Fibroblast of the aortic adventitia (primary cell): Measurements from ENCODE around the gene AKT2. TPM values are rescaled to one million over a fixed set of nuclear protein-coding genes. Genes with fewer than 3 reads are reported as not detected.

Experiments
- DNase-seq: peaks from one replicate; pipeline ENCODE4 v3.0.0-alpha.2; 2010; ENCODE audit warnings: low read depth
- H3K4me3 ChIP-seq: 2 replicates; pipeline ENCODE4 v1.5.1; 2011; ENCODE audit warnings: low read depth, mild to moderate bottlenecking, control low read depth, low read length, moderate library complexity
- total RNA-seq: library from RNA; depleted of rRNA; stranded (reverse); fragments of >200 nt; gene quantifications from 2 replicates; pipeline ENCODE4 v1.2.3, GENCODE V29; 2012; ENCODE audit warnings: low replicate concordance
- TF ChIP-seq, protein P1 (sequence below): IDR thresholded peaks from 2 replicates; pipeline ENCODE4 v1.5.1; 2011; ENCODE audit warnings: mild to moderate bottlenecking, low read length, control low read depth, inconsistent platforms; ENCODE audit not compliant: insufficient read depth

Gene AKT2
- total RNA-seq, 1 donor: 124 TPM

DNA sequence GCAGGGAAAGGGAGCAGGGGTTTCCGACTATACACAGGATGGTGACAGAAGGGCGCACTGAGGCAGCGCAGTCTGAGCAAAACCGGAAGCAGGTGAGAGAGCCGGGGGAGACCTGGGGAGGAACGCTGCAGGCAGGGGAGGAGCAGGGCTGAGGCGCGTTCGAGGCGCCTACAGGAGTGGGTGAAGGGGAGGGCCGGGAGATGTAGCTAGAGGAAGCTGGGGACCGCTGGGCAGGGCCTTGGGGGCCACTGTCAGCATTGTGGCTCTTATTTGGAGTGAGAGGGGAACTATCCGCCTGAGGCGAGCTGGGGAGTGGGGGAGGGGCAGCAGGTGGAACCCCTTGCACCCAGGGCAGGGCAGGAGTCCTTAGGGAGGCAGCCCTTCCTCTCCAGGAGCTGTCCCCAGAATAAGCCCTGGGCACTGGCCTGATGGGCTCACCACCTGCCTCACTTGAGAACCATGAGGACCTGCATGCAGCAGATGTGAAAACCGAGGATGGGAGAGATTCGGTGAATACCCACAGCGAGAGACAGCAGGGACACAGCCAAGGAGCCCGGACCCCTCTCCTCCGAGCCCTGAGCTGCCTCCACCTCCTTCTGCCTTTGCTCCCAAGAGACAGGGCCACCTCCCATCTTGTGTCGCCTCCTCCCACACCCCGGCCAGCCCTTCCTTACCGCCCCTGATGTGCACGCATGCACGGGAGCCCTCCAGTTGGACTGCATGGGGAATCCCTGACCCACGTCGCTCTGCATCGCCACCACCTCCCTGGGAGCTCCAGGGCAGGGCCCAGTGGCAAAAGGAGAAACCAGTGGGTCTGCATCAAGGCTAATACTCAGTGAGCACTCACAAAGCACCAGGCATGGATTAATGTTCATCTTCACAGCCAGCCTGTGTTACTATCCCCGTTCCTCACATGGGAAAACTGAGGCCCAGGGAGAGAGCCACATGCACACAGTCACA, 10.3 kb downstream of the AKT2 start:
- no peak for DNase-seq
- no peak overlapping the region for H3K4me3 ChIP-seq
- TF ChIP-seq, protein P1, sequence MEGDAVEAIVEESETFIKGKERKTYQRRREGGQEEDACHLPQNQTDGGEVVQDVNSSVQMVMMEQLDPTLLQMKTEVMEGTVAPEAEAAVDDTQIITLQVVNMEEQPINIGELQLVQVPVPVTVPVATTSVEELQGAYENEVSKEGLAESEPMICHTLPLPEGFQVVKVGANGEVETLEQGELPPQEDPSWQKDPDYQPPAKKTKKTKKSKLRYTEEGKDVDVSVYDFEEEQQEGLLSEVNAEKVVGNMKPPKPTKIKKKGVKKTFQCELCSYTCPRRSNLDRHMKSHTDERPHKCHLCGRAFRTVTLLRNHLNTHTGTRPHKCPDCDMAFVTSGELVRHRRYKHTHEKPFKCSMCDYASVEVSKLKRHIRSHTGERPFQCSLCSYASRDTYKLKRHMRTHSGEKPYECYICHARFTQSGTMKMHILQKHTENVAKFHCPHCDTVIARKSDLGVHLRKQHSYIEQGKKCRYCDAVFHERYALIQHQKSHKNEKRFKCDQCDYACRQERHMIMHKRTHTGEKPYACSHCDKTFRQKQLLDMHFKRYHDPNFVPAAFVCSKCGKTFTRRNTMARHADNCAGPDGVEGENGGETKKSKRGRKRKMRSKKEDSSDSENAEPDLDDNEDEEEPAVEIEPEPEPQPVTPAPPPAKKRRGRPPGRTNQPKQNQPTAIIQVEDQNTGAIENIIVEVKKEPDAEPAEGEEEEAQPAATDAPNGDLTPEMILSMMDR: no peak

DNA sequence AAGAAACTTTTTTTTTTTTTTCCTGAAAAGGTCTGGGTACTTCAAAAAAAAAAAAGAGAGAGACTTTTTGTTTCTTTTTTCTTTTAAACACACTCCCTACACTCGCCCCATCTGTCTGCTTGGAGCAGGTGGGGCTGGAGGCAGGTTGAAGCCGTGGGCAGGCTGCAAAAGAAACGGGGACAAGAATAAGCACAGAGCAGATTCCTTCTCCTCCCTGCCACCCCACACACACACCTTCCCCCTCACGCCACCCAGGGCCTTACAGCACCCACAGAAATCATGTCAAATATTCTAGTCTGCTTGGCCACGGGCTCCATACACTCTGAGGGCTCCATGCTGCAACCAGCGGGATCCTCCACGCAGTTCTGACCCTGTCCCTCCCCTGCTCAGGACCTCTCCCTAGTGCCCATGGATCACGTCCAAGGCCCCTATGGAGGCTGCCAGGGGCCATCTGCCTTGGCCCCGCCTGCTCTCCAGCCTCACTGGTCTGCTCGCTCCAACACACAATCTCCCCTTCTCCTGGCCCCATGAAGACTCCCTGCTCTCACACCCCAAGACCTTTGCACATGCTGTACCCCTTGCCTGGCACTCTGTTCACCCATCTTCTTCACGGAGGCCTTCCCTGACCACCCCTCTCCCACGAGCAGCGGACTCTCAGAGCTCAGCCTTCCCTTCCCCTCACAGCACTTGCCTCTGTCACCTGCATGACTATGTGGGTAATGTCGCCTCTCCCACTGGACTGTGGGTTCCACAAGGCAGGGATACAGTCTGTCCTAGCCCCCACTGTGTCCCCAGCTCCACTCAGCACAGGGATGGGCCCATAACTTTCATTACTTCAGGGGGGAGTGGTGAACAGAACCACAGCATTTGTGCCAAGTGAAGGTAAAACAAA, 11.4 kb downstream of the AKT2 start:
- TF ChIP-seq, protein P1: no peak
- no peak for DNase-seq
- no peak overlapping the region for H3K4me3 ChIP-seq

DNA sequence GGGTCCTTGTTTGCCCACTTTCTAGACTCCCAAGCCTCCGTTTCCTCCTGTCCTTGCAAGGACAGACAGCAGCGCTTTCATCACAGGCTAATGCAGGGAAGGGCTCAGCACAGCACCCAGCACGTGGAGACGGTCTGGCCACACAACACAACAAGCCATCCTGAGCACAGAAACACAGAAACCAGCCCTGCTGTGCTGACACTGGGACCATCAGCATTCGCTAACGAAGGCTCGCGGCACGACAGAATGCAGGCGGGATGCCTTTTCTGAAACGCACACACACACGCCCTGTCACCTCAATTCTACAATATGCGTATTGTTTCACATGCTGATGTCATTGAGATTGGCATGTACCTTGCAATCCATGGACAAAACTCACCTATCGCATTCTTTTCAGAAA, 12.9 kb downstream of the AKT2 start:
- DNase-seq: no peak
- TF ChIP-seq, protein P1: no peak
- no peak overlapping the region for H3K4me3 ChIP-seq

DNA sequence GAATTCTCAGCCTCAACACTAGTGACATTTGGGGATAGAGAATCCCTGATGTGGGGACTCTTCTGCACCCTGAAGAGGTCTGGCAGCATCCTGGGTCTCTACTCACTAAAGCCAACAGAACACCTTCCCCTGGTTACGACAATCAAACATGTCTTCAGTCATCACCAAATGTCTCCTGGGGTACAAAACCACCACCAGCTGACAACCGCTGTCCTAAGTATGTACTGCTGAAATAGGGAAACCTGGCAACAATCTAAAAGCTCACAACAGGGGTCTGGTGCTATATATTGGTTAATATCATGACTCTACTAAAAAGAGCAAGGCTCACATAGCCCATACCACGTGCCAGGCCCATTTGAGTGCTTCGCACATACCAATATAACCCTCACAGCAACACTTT, 13.4 kb downstream of the AKT2 start:
- TF ChIP-seq, protein P1: no peak

DNA sequence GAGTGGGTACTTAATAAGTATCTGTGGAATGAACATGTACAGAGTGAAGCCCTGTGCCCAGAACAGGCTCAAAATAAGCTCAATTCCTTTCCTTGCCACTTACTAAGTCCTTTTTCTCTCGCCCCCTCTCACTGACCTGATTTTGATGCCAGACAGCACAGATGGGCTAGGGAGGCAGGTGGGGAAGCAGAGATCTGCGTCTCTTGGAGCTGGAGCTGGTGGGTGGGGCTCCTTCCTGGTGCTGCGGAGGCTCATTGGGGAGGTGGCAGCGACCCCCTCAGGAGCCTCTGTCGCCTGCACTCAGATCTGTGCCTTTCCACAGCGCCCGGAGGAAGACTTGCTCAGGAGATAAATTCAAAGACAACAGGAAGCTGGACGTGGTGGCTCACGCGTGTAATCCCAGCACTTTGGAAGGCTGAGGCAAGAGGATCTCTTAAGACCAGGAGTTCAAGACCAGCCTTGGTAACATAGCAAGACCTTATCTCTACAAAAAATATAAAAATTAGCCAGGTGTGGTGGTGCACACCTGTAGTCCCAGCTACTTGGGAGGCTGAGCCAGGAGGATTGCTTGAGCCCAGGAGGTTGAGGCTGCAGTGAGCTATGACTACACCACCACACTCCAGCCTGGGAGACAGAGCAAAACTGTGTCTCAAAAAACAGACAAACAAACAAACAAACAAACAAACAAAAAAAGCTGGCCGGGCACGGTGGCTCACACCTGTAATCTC, 14.6 kb downstream of the AKT2 start:
- TF ChIP-seq, protein P1: no peak
- no peak for DNase-seq
- no peak overlapping the region for H3K4me3 ChIP-seq

More for the DNA sequence above, 13.4 kb downstream of the AKT2 start:
- no peak for DNase-seq
- H3K4me3 ChIP-seq: no peak overlapping the region
